Stimulated activated CD4-positive, alpha-beta T cell treated with anti-CD3 and anti-CD28 coated beads, Interleukin-1b, Interleukin-23, amount 100 ng/mL, for 4 hours (primary cell): ENCODE data around the gene ZNF496.
"Not testable (repeated sequence)": the region's sequence is repeated elsewhere in the genome, so short reads cannot be mapped to it uniquely, and the experiment has no call there.

Source experiments
- DNase-seq, 2 donors: peaks; one replicate each; pipeline ENCODE4 v3.0.0-alpha.2; 2020; ENCODE audit warnings: low read depth in 2 of 2

Gene ZNF496

DNA sequence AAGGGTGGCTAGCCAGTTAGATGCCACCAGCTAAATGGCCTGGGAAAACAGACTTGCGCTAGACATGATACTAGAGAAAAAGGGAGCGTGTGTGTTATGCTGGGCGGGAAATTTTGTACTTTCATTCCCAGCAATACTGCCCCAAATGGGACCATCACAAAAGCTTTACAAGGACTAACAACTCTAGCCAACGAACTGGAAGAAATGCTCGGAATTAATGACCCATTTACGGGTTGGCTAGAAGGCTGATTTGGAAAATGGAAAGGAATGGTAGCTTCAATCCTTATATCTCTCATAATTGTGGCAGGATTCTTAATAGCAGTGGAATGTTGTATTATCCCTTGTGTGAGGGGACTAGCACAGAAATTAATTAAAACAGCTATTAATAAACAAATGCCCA is 27.9 kb upstream of the ZNF496 start:
- no peak for DNase-seq

- no peak for DNase-seq
Measured at GRCh38 chr1:247358920-247359319, 27.3 kb upstream of the ZNF496 start.

GRCh38 chr1:247357781-247358211 is 26.1 kb upstream of the ZNF496 start:
- DNase-seq = no peak

DNA sequence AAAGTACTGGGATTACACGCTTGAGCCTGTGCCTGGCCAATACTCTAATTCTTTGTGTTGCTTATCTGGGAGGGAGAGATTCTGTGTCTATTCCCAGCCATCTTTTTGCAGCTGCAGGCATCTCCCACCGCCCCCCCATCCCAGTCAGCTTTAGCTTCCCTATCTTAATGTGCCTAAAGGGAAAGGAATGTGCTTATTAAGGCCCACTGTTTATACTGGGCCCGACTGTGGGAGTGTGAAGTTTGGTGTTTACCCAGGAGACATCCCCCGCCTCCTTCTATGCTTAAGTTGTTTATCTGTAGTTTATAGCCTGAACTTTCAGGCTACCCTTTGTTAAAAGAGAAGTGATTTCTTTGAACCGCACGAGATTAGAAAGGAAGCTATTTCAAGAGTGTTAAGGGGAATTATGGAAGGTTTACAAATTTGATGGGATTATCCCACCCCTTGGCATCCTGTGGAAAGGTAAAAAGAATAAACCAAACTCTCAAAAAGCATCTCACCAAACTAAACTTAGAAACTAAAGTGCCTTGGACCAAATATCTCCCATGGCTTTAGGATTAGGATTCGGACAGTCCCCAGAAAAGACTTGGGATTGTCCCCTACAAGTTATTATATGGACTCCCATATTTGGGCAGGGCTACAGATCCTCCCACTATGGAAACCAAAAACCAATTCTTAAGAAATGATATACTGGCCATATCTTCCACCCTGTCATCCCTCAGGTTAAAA is 25.5 kb upstream of the ZNF496 start:
- DNase-seq = no peak

DNA sequence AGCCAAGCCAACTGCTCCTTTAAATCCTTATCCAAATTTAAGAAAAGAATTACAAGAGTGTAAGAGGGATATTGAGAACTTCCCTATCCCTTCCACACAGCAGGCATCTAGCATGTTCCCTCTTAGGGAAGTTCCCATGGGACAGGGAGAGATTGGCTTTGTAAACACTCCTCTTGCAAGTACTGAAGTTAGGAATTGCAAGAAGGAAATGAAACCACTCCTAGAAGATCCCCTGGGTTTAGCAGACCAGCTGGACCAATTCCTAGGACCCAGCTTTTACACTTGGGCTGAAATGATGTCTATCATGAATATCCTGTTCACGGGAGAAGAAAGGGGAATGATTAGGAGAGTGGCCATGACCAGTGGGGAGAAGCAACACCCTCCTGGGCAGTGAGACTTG is 23.5 kb upstream of the ZNF496 start:
- DNase-seq = not testable (repeated sequence)

DNA sequence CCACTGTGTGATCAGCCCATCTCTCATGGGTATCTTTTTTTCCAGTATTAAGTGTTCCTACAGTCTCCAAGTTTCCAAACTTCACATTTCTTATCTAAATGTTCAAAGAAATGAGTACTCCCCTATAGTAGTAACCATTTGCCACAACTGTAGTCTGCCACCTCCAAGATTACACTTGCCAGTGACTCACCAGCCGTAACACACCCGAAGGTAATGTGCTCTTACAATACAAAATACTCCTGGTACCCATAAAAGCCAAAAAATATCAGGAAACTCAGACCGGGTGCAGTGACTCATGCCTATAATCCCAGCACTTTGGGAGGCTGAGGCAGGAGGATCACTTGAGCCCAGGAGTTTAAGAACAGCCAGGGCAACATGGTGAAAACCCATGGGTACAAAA is 20.5 kb upstream of the ZNF496 start:
- no peak for DNase-seq

DNA sequence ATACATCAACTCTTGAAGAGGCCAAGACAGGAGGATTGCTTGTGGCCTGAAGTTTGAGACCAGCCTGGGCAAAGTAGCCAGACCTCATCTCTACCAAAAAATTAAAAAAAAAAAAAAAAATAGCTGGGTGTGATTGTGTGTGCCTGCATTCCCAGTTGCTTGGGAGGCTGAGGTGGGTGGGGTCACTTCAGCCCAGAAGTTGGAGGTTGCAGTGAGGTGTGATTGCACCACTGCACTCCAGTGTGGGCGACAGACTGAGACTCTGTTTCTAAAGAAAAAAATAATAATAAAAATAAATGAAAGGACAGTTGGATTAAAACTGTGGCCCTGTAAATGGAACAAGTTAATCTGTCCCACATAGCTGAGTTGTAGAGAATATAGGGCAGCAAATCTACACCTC is 18.9 kb upstream of the ZNF496 start:
- no peak for DNase-seq

DNA sequence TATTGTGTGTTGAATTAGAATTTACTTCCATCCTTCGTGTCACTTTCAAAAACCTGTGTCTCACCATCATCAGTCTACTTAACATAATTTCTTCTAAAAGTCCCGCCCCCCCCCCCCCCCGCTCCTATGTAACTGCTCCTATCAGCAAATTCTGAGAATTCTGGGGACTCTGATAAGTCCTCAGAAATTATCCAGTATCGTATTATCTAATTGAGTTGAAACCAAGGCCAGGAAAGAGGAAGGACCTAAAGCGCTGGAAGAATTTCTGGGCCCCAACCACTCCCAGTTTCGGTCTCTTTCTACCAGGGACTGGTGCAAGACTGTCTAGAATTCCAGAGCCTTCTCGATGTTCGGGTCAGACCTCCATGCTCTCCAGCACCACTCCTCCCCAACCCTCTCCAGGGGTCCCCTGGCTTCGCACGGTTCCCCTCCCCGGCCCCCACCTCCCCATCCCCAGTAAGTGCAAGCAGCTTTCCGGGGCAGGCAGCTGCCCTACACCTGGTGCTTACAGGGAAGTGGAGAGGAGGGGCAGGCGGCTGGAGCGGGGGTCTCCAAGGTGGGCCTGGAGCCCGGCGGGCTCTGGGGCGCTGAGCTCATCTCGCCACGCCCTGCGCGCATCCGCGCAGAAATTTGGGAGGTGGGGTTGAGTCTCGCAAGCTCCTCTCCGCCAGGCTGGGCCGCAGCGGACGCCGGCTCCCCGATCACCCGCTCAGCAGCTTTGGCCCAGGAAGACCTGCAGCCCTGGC is 16.0 kb upstream of the ZNF496 start:
- DNase-seq = no peak

GRCh38 chr1:247345881-247346280 is 14.2 kb upstream of the ZNF496 start:
- no peak for DNase-seq

- no peak for DNase-seq
Measured at GRCh38 chr1:247343801-247344200, 12.1 kb upstream of the ZNF496 start.

DNA sequence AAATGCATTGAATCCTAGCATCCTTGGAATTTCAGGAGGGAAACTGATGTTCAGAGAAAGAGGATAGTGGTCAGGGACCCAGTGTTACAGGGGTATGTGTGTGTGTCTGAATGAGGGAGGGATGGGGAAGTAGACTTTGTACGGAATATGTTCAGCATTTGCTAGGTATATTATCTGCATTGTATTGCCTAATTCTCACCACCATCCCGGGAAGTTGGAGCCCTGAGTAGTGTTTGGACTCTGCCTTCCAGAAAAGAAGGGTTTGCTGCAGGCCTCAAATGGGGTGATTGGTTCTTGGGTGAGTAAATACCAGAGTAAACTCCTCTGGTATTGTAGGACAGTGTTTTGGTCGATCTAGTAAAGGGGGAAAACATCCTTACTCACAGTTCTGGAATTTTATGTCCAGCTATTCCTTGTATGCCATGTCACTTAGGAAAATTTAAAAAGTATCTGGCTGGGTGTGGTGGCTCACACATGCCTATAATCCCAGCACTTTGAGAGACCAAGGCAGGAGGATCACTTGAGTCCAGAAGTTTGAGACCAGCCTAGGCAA is 7.1 kb upstream of the ZNF496 start:
- DNase-seq = no peak

DNA sequence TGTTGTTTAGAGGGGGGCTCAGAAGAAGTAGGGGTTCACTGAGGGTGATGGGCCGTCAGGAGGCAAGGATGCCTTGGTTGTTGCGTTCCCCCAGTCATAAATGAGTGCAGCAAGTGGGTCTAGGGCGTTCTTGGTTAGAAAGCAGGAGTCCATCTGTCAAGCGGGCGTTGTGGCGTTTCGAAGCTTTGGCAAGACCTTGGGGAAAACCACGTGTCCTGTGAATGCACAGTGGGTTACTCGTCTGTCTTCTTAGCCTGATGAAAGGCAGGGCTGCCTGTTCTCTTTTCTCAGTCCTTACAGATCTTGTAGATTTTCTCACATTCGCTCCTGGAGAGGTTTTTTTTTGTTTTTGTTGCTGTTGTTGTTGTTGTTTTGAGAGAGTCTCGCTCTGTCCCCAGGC is 6.3 kb upstream of the ZNF496 start:
- no peak for DNase-seq

DNA sequence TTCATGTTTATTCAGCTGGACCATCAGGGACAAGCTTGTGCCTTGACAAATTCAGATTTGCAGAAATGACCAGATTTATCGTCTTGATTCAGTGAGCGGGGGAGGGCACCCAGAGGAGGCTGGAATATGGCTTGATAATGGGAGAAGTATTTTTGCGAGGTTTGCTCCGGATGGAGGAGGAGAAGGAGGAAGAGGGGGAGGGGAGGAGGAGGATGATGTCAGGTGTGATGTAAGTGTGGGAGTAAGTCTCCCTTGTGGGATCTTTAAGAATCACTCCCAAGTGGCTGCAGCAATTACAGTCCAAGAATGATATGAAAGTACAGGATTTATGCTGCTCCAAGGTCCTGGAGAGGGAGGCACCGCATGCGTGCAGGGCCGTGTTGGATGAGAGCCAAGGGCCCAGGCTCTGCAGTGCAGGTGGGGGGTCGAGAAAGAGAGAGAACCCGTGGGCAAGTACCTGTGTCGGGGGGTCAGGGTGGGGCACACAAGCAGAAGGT is 5.6 kb upstream of the ZNF496 start:
- DNase-seq = no peak

GRCh38 chr1:247336390-247336789 is 4.7 kb upstream of the ZNF496 start:
- DNase-seq = no peak

DNA sequence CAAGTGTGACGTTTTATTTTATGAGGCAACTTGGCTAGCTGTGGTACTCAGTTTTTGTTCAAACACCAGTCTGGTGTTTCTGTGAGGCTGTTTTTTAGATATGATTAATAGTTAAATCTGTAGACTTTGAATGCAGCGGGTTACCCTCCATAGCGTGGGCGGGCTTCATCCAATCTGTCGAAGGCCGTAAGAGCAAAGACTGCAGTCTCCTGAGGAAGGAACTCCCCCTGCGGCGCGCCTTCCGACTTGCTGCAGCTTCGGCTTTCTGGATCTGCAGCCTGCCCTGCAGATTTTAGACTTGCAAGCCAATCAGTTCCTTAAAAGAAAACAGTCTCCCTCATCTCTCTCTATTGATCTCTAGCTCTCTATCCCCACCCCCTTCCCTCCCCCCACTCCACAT is 4.2 kb upstream of the ZNF496 start:
- DNase-seq = no peak

- no peak for DNase-seq
Measured at GRCh38 chr1:247334378-247335133, 2.9 kb upstream of the ZNF496 start.

DNA sequence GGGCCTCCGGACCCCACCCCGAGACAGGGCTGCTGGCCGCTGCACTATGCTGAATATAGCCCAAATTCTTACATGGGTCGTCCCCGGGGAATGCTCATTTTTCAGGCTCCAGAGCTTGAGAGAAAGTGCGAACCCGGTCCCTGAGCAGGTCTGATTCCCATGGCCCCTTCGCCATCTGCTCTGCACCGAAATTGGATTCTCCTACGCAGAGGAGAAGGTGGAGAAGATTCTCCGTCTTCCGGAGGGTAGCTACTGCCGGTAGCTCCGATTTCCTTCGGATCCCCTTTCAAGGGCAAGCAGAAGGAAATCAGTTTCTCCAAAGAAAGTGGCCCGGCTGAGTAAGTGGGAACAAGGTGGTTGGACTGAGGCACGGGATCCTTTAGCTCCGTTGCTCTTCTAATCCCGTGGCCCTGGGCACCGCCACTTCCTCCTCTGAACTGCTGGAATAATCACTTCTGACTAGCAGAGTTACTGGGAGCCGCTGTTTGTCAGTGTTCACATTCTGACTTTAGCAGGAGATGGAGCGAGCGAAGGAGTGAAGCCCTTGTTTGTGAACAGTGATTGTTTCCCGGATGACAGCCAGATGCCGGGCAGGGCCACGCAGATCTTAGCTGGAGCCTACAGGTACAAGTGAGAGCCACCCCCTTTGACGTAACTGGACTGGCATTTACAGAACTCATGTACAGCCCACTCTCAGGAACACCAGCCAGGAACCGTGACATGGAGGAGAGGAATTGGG is 1.1 kb upstream of the ZNF496 start:
- no peak for DNase-seq

DNA sequence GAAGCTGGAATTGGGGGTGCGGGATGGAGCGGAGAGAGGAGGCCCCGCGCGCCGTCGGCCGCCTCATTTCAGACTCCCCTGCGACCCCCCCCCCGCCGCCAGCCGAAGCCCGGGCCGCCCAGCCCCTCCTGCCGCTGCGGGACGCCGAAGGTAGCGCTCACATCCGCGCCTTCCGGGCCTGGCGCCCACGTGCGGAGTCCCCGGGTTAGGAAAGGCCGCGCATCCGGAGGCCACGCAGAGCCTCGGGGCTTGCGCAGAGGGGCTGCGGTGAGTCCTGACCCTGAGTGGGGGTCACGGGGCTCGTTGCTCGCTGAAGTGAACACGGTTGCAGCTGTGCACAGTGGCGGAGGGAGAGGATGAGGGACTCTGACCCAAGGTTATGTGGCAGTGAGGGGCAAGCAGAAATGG is 552 bp upstream of the ZNF496 start:
- peak; percentile 35 to 54 for DNase-seq

- peak; percentile 64 to 65 for DNase-seq
Measured at GRCh38 chr1:247331172-247331524, 519 bp downstream of the ZNF496 start.

GRCh38 chr1:247330548-247331171 is 1.0 kb downstream of the ZNF496 start:
- DNase-seq = no peak

GRCh38 chr1:247329097-247329617 is 2.5 kb downstream of the ZNF496 start:
- DNase-seq = no peak
